Tibial artery (tissue), 4 donors: ENCODE data around the gene OR13H1.
"Not testable (repeated sequence)": the region's sequence is repeated elsewhere in the genome, so short reads cannot be mapped to it uniquely, and the experiment has no call there.

Source experiments
- DNase-seq, 2 donors: peaks; one replicate each; pipeline ENCODE4 v3.0.0-alpha.2; 2019
- H3K27ac ChIP-seq, 2 donors: fragments of 200-600 bp; sonication (generic) in 1 of 2; 1 replicate in 1 of 2; 2 replicates in 1 of 2; pipeline ENCODE4 v1.5.1; 2018 to 2019; ENCODE audit warnings: mild to moderate bottlenecking in 1 of 2
- H3K27me3 ChIP-seq, 2 donors: fragments of 200-600 bp; sonication (generic) in 1 of 2; one replicate each; pipeline versions ENCODE4 v1.5.1 to v1.6.0; 2016 to 2019
- H3K36me3 ChIP-seq, 3 donors: fragments of 200-600 bp; sonication (generic) in 2 of 3; one replicate each; pipeline ENCODE4 v1.5.1; 2016 to 2019; ENCODE audit warnings: mild to moderate bottlenecking in 2 of 3
- H3K4me1 ChIP-seq, 4 donors: fragments of 200-600 bp; sonication (generic) in 2 of 4; 1 replicate in 3 of 4; 2 replicates in 1 of 4; pipeline ENCODE4 v1.5.1; 2016 to 2019
- H3K4me3 ChIP-seq, 2 donors: fragments of 200-600 bp; sonication (generic) in 1 of 2; 1 replicate in 1 of 2; 2 replicates in 1 of 2; pipeline ENCODE4 v1.5.1; 2018 to 2019; ENCODE audit warnings: mild to moderate bottlenecking in 2 of 2
- H3K9me3 ChIP-seq, 3 donors: fragments of 200-600 bp; sonication (generic) in 1 of 3; one replicate each; pipeline ENCODE4 v1.5.1; 2016 to 2019
- intact Hi-C: fragments of 100-400 bp; cut with DNase I; formaldehyde crosslinking; loops from one replicate; pipeline ENCODE4 v1.15.0; 2023; ENCODE audit warnings: low total_unique reads
- TF ChIP-seq, protein P1 (sequence below), 2 experiments: fragments of 200-600 bp in 1 of 2; fragments of 450-650 bp in 1 of 2; IDR thresholded peaks; one replicate each; pipeline ENCODE4 v1.5.1; 2017 to 2019; ENCODE audit warnings: antibody characterized with exemption in 2 of 2, mild to moderate bottlenecking in 1 of 2, moderate library complexity in 1 of 2

The OR13H1 gene, protein sequence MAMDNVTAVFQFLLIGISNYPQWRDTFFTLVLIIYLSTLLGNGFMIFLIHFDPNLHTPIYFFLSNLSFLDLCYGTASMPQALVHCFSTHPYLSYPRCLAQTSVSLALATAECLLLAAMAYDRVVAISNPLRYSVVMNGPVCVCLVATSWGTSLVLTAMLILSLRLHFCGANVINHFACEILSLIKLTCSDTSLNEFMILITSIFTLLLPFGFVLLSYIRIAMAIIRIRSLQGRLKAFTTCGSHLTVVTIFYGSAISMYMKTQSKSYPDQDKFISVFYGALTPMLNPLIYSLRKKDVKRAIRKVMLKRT

DNA sequence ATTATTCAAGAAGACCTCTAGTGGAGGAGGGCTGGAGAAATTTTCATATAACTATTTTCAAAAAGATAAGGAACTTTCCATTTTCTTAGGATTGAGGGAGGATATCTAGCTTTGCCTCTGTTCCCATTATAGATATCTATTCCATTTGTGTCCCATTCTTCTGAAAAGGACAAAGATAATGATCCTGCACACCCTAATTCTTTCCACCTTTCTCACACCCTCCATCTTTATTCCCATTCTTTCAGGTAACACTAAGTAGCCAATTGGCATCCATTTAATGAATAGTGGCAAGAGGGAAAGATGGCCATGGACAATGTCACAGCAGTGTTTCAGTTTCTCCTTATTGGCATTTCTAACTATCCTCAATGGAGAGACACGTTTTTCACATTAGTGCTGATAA is at the start of gene OR13H1:
Gene OR13H1, plus strand, starts transcription at position 301 of the 400 bp plus-strand sequence. Its CDS starts 0 bp downstream, at position 301.
- H3K4me1 ChIP-seq = no peaks in the 10 kb centered on the region
- H3K27me3 ChIP-seq = no peaks in the 10 kb centered on the region
- H3K4me3 ChIP-seq = no peak within 1 kb of the TSS
- H3K27ac ChIP-seq = no peak within 1 kb of the TSS
- TF ChIP-seq, protein P1, sequence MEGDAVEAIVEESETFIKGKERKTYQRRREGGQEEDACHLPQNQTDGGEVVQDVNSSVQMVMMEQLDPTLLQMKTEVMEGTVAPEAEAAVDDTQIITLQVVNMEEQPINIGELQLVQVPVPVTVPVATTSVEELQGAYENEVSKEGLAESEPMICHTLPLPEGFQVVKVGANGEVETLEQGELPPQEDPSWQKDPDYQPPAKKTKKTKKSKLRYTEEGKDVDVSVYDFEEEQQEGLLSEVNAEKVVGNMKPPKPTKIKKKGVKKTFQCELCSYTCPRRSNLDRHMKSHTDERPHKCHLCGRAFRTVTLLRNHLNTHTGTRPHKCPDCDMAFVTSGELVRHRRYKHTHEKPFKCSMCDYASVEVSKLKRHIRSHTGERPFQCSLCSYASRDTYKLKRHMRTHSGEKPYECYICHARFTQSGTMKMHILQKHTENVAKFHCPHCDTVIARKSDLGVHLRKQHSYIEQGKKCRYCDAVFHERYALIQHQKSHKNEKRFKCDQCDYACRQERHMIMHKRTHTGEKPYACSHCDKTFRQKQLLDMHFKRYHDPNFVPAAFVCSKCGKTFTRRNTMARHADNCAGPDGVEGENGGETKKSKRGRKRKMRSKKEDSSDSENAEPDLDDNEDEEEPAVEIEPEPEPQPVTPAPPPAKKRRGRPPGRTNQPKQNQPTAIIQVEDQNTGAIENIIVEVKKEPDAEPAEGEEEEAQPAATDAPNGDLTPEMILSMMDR (IDR thresholded peaks at IDR 0.05) = no peak
- no peaks in the 10 kb centered on the region for H3K36me3 ChIP-seq
- DNase-seq = no peak
- H3K9me3 ChIP-seq = no peaks in the 10 kb centered on the region
- intact Hi-C loops = no loop called here

DNA sequence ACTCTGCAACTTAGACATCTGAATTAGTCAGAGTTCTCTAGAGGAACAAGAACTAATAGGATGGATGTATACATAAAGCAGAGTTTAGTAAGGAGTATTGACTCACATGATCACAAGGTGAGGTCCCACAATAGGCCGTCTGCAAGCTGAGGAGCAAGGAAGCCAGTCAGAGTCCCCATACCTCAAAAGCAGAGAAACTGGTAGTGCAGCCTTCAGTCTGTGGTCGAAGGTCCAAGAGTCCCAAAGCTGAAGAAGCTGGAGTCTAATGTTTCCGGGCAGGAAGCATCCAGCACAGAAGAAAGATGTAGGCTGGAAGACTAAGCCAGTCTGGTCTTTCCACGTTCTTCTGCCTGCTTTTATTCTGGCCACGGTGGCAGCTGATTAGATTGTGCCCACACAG is 42.3 kb upstream of the OR13H1 start:
- H3K9me3 ChIP-seq, DNase-seq, H3K36me3 ChIP-seq, H3K27ac ChIP-seq, H3K4me1 ChIP-seq, H3K4me3 ChIP-seq, H3K27me3 ChIP-seq, intact Hi-C loops: not testable (repeated sequence)

DNA sequence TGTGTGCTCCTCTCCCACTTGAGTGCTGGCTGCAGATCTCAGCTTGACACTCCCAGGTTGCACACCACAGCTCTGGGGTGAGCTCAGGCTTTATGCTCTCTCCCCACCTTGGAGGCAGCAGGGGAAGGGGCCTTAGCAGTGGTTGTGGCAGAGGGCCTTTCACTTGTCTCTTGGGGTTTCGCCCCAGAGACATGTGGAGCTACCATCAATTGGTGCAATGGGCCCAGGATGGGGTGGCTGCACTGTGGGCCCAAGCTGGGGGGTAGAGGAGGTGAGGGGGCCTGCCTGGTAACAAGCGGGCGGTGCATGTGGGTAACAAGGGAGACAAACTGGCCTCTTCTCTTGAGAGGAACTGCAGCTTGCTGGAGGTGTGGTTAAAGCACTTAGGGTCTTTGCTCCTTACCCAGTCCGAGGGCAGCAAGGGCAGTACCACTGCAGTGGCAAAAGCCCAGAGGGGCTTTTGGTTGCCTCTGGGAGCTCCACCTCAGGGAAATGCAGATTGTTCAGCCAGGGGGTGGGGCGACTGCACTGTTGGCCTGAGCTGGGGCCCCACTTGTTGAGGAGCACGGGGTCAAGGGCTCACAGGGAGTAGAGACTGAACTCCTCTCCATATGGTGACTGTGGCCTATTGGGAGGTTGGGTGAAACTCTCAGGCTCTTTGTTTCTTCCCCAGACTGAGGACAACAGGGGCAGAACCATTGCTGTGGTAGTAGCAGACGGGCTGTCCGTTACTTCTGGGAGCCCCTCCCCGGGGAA is 30.5 kb upstream of the OR13H1 start:
- no peak for DNase-seq
- H3K27me3 ChIP-seq = no peaks in the 10 kb centered on the region
- no peaks in the 10 kb centered on the region for H3K36me3 ChIP-seq
- no peak overlapping the region for H3K27ac ChIP-seq
- no peaks in the 10 kb centered on the region for H3K4me1 ChIP-seq
- TF ChIP-seq, protein P1 (IDR thresholded peaks at IDR 0.05) = no peak
- H3K9me3 ChIP-seq = peaks cover 0 to 7% (median 0%) of the 10 kb centered on the region in 3 donors
- intact Hi-C loops = no loop called here
- H3K4me3 ChIP-seq = no peak overlapping the region

DNA sequence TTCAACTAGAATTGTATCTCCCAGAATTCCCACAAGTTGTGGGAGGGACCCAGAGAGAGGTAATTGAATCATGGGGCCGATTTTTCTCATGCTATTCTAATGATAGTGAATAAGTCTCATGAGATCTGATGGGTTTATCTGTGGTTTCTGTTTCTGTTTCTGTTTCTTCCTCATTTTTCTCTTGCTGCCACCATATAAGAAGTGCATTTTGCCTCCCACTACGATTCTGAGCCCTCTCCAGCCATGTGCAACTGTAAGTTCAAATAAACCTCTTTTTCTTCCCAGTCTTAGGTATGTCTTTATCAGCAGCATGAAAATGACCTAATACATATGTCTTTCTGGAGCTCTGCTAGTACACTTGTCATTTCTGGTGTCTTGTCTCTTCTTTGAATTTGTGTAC is 22.1 kb upstream of the OR13H1 start:
- H3K36me3 ChIP-seq = no peaks in the 10 kb centered on the region
- TF ChIP-seq, protein P1 (IDR thresholded peaks at IDR 0.05) = no peak
- no peaks in the 10 kb centered on the region for H3K27me3 ChIP-seq
- no peaks in the 10 kb centered on the region for H3K4me1 ChIP-seq
- no peak overlapping the region for H3K27ac ChIP-seq
- intact Hi-C loops = no loop called here
- no peak for DNase-seq
- no peak overlapping the region for H3K4me3 ChIP-seq
- H3K9me3 ChIP-seq = peaks cover 0 to 7% (median 0%) of the 10 kb centered on the region in 3 donors

DNA sequence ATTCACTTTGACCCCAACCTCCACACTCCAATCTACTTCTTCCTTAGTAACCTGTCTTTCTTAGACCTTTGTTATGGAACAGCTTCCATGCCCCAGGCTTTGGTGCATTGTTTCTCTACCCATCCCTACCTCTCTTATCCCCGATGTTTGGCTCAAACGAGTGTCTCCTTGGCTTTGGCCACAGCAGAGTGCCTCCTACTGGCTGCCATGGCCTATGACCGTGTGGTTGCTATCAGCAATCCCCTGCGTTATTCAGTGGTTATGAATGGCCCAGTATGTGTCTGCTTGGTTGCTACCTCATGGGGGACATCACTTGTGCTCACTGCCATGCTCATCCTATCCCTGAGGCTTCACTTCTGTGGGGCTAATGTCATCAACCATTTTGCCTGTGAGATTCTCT is 344 bp downstream of the OR13H1 start:
- H3K27me3 ChIP-seq = no peaks in the 10 kb centered on the region
- no peaks in the 10 kb centered on the region for H3K4me1 ChIP-seq
- no peak overlapping the region for H3K27ac ChIP-seq
- H3K9me3 ChIP-seq = no peaks in the 10 kb centered on the region
- intact Hi-C loops = no loop called here
- no peak overlapping the region for H3K4me3 ChIP-seq
- no peak for DNase-seq
- no peaks in the 10 kb centered on the region for H3K36me3 ChIP-seq
- TF ChIP-seq, protein P1 (IDR thresholded peaks at IDR 0.05) = no peak

DNA sequence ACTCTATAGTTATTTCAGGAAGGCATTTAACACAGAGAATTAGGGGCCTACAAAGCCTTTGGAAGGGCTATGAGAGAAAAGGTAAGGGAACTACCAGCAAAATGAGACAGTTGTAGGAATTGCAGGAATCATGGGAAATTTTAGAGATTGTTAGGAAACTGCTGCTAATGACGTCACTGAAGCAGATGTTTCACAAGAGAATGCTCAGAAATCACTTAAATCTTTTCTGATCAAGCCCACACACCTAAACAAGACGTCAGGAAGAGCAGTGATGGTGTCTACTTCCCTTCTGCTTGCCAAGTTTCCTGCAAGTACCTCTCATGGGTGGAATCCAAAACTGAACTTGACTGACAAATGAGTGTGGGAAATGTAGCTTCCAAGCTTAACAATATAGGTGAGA is 5.1 kb downstream of the OR13H1 start:
- no peaks in the 10 kb centered on the region for H3K9me3 ChIP-seq
- intact Hi-C loops = no loop called here
- H3K27me3 ChIP-seq = no peaks in the 10 kb centered on the region
- TF ChIP-seq, protein P1 (IDR thresholded peaks at IDR 0.05) = no peak
- no peak for DNase-seq
- H3K27ac ChIP-seq = no peak overlapping the region
- H3K36me3 ChIP-seq = no peaks in the 10 kb centered on the region
- no peak overlapping the region for H3K4me3 ChIP-seq
- no peaks in the 10 kb centered on the region for H3K4me1 ChIP-seq

DNA sequence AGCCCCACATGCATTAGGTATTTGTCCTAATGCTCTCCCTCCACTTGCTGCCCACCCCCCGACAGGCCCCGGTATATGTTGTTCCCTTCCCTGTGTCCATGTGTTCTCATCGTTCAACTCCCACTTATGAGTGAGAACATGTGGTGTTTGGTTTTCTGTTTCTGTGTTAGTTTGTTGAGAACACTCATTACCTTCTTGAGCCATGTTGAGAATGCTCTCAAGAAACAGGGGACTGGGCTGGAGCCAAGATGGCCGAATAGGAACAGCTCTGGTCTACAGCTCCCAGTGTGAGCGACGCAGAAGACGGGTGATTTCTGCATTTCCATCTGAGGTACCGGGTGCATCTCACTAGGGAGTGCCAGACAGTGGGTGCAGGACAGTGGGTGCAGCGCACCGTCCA is 8.6 kb downstream of the OR13H1 start:
- H3K4me1 ChIP-seq, H3K27me3 ChIP-seq, intact Hi-C loops, H3K9me3 ChIP-seq, DNase-seq, H3K4me3 ChIP-seq, H3K36me3 ChIP-seq, H3K27ac ChIP-seq: not testable (repeated sequence)
